Ishikawa (cell line): ENCODE results near the gene PPP1R36.

Experiments used
- CEBPB ChIP-seq: IDR thresholded peaks from 2 replicates; pipeline ENCODE4 v1.6.1; 2012
- CREB1 ChIP-seq: IDR thresholded peaks from 2 replicates; pipeline ENCODE4 v1.6.1; 2012; ENCODE audit warnings: low read depth
- EGR1 ChIP-seq: IDR thresholded peaks from 2 replicates; pipeline ENCODE4 v1.6.1; 2012
- EP300 ChIP-seq: IDR thresholded peaks from 2 replicates; pipeline ENCODE4 v1.6.1; 2012; ENCODE audit warnings: borderline replicate concordance
- FOXM1 ChIP-seq: IDR thresholded peaks from 2 replicates; pipeline ENCODE4 v1.6.1; 2012; ENCODE audit warnings: low read depth, borderline replicate concordance
- MAX ChIP-seq: IDR thresholded peaks from 2 replicates; pipeline ENCODE4 v1.6.1; 2012
- NFIC ChIP-seq: IDR thresholded peaks from 2 replicates; pipeline ENCODE4 v1.6.1; 2012
- RAD21 ChIP-seq: IDR thresholded peaks from 2 replicates; pipeline ENCODE4 v1.6.1; 2012; ENCODE audit warnings: low read depth
- REST ChIP-seq: IDR thresholded peaks from 2 replicates; pipeline ENCODE4 v1.6.1; 2012; ENCODE audit warnings: low read depth, mild to moderate bottlenecking
- TAF1 ChIP-seq: IDR thresholded peaks from 2 replicates; pipeline ENCODE4 v1.6.1; 2012; ENCODE audit warnings: low read depth, mild to moderate bottlenecking
- TCF12 ChIP-seq: IDR thresholded peaks from 2 replicates; pipeline ENCODE4 v1.6.1; 2012; ENCODE audit warnings: low read depth
- TEAD4 ChIP-seq: IDR thresholded peaks from 2 replicates; pipeline ENCODE4 v1.6.1; 2012
- USF1 ChIP-seq: IDR thresholded peaks from 2 replicates; pipeline ENCODE4 v1.6.1; 2012
- YY1 ChIP-seq: IDR thresholded peaks from 2 replicates; pipeline ENCODE4 v1.6.1; 2012; ENCODE audit warnings: low read depth
- ZBTB7A ChIP-seq: IDR thresholded peaks from 2 replicates; pipeline ENCODE4 v1.6.1; 2012; ENCODE audit warnings: low read depth

The PPP1R36 gene

GRCh38 chr14:64634558-64634957 is 84.8 kb downstream of the PPP1R36 start:
- TF ChIP-seq TAF1: no peak
- no peak for TF ChIP-seq CEBPB
- no peak for TF ChIP-seq USF1
- no peak for TF ChIP-seq EGR1
- TF ChIP-seq FOXM1: no peak
- TF ChIP-seq ZBTB7A: no peak
- no peak for TF ChIP-seq EP300
- TF ChIP-seq RAD21: no peak
- no peak for TF ChIP-seq REST
- TF ChIP-seq TCF12: no peak
- TF ChIP-seq CREB1: no peak
- no peak for TF ChIP-seq MAX
- no peak for TF ChIP-seq YY1
- no peak for TF ChIP-seq TEAD4
- no peak for TF ChIP-seq NFIC

GRCh38 chr14:64636208-64636979 is 86.6 kb downstream of the PPP1R36 start:
- TF ChIP-seq USF1: no peak
- TF ChIP-seq TCF12: no peak
- no peak for TF ChIP-seq CEBPB
- TF ChIP-seq YY1: no peak
- TF ChIP-seq RAD21: peak; percentile 86
- no peak for TF ChIP-seq REST
- no peak for TF ChIP-seq TAF1
- no peak for TF ChIP-seq NFIC
- TF ChIP-seq MAX: peak; percentile 51; the same call in 1 of the 2 replicates
- TF ChIP-seq FOXM1: no peak
- TF ChIP-seq ZBTB7A: no peak

- TF ChIP-seq EGR1: no peak
- no peak for TF ChIP-seq REST
- TF ChIP-seq TEAD4: no peak
- no peak for TF ChIP-seq USF1
- TF ChIP-seq MAX: no peak
- no peak for TF ChIP-seq CREB1
- TF ChIP-seq FOXM1: no peak
- no peak for TF ChIP-seq NFIC
- TF ChIP-seq ZBTB7A: no peak
- no peak for TF ChIP-seq TAF1
- no peak for TF ChIP-seq CEBPB
- no peak for TF ChIP-seq TCF12
- no peak for TF ChIP-seq EP300
- no peak for TF ChIP-seq YY1
- no peak for TF ChIP-seq RAD21
Observed at GRCh38 chr14:64636980-64637429, 87.2 kb downstream of the PPP1R36 start.
